Activated CD4-positive, alpha-beta T cell treated with anti-CD3 and anti-CD28 coated beads, Interleukin-2, Interleukin-4, amounts not matched to agents 100 ng/mL and 50 ng/mL, durations not matched to agents 16 hours and 8 hours (primary cell): ENCODE data around the gene PCGF3.
"Not testable (repeated sequence)": the region's sequence is repeated elsewhere in the genome, so short reads cannot be mapped to it uniquely, and the experiment has no call there.

Experiments
- DNase-seq: peaks from one replicate; pipeline ENCODE4 v3.0.0-alpha.2; 2020; ENCODE audit warnings: low spot score

Gene PCGF3

DNA sequence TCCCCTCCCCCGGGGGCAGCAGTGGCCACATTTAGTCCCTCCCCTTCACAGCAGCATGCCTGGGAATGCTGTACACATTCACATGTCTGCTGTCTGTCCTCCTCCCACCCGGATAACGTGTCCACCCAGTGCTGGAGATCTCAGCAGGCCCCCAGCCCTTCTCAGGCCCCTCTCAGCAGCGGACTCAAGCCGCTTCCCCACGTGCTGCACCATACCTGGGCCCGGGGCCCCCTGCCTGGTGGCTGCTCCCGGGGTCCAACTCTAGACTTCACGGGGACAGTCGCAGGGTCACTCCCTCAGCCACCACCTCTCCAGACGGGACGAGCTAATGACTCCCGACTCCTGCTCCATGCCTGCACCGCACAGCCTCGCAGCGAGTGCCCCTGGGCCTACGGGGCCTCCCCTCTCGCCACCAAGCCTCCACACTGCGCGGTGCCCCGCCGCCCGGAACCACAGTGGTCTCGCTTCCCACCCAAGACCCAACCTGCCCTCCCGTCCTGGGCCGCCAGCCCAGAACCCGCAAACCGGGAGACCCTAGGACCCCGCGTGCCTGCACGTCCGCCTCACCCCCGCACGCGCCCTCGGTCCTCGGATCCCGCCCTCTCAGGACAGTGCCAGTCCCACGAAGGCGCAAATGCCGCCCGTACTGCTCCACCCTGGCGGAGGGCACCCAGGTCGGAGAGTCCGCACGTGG lies 1.3 kb upstream of the PCGF3 start:
- DNase-seq: no peak

- no peak for DNase-seq
These were observed 708 bp upstream of the PCGF3 start for GRCh38 chr4:704971-705277.

- not testable (repeated sequence) for DNase-seq
These were observed 526 bp downstream of the PCGF3 start for GRCh38 chr4:706083-706633.

- DNase-seq: no peak
These were observed 1.4 kb downstream of the PCGF3 start for GRCh38 chr4:706834-707598.

DNA sequence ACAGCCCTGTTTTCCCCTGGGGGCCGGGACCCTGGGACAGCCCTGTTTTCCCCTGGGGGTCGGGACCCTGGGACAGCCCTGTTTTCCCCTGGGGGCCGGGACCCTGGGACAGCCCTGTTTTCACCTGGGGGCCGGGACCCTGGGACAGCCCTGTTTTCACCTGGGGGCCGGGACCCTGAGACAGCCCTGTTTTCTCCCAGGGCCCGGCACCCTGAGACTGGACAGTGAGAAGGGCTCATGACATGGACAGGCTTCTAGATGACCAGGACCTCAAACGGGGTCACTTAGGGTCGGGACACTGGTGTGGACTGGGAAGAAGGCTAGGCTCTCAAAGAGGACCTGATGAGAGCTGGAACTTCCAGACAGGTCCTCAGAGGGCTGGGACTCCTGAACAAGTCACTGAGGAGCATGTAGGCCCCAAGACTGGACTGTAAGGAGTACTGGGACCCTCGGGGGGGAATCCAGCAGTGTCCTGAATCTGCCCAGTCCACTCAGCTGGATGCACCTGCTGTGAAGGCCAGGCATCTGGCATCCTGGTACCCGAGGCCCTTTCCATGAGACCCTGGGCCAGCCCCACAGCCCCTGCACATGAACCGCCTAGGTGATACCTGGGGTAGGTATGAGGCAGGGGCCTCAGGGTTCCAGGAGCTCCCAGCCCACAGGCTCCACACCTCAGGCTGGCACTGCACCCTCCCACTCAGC lies 2.4 kb downstream of the PCGF3 start:
- DNase-seq: no peak

GRCh38 chr4:708631-708933 lies 3.0 kb downstream of the PCGF3 start:
- no peak for DNase-seq

DNA sequence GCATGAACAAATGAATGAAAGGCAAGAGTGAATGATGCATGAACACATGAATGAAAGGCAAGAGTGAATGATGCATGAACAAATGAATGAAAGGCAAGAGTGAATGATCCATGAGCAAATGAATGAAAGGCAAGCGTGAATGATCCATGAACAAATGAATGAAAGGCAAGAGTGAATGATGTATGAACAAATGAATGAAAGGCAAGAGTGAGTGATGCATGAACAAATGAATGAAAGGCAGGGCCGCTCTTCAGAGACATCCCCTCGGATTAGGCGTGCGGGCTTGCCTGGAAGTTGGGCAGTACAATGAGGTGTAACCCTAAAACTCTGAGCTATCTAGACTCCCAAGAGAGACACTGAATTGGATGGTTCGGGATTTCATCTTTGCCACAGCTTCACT lies 3.7 kb downstream of the PCGF3 start:
- DNase-seq: no peak

- no peak for DNase-seq
These were observed 4.5 kb downstream of the PCGF3 start for GRCh38 chr4:710116-710515.

DNA sequence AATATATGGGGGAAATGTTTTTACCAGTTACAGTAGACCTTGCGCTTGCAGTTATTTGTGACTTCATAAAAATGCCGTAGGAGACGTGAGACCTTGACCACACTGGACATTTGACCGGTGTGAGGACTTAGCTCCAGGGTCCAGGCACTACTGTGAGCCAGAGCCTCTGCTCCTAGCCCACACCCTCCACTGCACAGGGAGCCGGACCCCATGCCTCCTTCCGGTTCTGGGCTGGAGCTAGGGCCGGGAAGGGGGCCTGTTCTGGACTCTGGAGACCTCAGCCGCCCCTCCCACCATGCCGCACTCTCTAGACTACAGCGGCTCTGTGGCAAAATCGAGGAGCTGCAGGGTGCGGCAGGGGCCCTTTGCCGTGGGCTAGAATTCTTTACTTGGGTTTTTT lies 5.3 kb downstream of the PCGF3 start:
- no peak for DNase-seq

DNA sequence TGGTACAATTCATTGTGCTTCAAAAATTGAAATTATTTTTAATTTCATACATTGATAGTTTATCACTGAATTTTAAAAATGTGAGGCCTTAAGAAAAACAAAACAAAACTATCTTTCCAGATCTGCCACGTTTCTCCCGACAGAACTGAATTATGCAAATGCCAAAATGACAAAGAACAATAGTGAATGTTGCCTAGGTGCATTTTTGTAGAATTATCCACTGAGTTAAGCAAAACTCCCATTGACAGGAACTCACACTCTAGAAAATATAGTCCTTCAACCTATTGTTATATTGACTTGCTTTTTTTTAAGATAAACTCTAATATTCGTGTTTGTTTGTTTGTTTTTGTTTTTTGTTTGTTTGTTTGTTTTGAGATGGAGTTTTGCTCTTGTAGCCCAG lies 6.5 kb downstream of the PCGF3 start:
- no peak for DNase-seq

GRCh38 chr4:712916-713632 lies 7.4 kb downstream of the PCGF3 start:
- no peak for DNase-seq

DNA sequence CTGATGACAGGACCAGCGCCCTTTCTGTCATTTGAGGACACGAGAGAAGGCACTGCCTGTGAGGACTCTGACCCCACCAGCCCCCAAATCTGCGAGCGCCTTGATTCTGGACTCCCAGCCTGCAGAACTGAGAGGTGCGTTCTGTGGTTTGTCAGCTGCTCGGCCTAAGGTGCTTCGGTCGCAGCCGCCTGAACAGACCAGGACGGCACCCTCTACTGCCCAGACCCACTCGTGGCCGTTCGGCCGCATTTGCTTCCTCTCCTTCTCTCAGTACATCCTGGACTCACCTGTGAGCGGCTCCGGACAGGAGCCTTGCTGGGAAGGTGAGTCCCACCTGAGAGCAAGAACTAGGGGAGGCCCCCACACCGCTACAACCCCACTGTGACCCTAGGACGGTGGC lies 8.5 kb downstream of the PCGF3 start:
- no peak for DNase-seq

DNA sequence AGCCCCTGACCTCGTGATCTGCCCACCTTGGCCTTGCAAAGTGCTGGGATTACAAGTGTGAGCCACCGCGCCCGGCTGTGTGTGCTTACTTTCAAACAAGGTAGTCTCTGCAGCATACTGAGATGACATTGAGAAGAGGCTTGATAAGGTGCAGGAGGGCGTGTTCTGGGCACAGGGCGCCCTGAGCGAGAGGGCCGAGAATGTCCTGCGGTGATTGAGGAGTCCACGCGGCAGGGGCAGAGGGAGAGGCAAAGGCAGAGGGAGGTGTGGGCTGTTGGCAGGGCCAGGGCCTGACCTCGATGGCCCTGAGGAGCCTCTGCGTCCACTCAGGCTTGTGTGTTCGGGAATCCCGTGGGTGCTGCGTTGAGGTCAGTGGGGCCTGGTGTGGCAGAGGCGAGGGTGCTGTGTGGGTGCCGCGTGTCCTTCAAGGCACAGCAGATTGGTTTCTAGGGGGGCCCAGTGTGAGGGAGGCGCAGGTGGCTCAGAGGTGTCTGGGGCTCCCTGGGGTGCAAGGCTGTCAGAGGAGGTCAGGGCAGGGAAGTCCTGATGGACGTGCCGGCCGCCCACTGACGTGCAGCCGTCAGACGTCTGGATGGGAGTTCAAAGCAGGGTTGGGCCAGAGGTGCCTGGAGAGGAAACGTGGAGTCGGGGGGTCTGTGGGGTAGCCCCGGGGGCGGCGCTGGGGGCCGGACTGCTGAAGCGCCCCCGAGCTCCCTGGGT lies 12.1 kb downstream of the PCGF3 start:
- no peak for DNase-seq

DNA sequence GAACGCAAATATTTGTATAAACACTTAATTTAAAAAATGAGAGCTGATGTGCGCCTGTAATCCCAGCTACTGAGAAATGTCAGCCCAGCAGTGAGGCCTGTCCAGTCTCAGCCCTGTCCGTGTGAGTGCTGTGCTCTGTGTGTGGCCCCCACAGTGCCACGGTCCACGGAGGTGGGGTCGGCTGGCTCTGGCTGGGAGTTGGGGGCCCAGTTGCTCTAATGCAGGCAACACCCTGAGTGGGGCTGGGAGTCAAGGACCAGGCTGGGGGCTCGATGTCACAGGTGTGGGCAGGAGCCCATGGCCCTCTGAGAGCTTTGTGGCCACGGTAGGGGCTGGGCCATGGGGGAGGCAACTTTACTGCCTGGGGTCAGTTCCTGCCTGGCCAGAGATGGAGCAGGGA lies 12.8 kb downstream of the PCGF3 start:
- DNase-seq: no peak

DNA sequence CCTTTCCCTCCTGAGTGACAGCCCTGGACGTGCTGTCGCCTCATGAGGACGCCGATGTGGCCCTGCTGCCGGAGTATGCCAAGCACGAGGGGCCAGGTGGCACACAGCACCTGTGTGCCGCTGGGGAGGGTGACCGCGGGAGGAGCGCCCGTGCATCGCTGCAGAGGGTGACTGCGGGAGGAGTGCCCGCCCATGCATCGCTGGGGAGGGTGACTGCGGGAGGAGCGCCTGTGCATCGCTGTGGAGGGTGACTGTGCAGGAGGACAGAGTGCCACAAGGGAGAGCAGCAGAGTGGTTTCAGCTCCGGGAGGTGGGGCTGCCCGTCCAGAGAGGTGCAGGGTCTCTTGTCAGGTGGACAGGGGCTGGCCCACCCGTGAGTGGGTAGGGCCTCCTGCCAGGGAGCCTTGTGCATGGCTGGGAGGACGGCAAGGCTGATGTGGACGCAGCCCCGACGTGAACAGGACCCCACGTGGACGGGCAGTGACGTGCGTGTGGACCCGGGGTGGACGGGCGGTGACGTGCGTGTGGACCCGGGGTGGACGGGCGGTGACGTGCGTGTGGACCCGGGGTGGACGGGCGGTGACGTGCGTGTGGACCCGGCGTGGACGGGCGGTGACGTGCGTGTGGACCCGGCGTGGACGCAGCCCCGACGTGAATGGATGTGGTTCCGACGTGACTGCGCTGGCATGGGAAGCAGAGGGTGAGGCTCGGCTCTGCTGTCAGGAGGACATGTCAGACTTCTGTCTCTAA lies 14.7 kb downstream of the PCGF3 start:
- no peak for DNase-seq

- DNase-seq: no peak
These were observed 15.9 kb downstream of the PCGF3 start for GRCh38 chr4:721261-722168.

GRCh38 chr4:722169-722725 lies 16.6 kb downstream of the PCGF3 start:
- no peak for DNase-seq

- no peak for DNase-seq
These were observed 17.3 kb downstream of the PCGF3 start for GRCh38 chr4:722851-723360.

- no peak for DNase-seq
These were observed 18.3 kb downstream of the PCGF3 start for GRCh38 chr4:723751-724530.
